GM18519 (cell line): ENCODE data around the gene RPL18.
A peak's percentile ranks its signal among the peaks of the same experiment; 100 is the strongest.
"Not testable (repeated sequence)": the region's sequence is repeated elsewhere in the genome, so short reads cannot be mapped to it uniquely, and the experiment has no call there.

ENCODE experiments used
- ATAC-seq: cut with Tn5 transposase; IDR thresholded peaks from one replicate; pipeline ENCODE4 v1.9.1; 2021; ENCODE audit warnings: mild to moderate bottlenecking, moderate library complexity; ENCODE audit not compliant: unreplicated experiment, low FRiP score

The RPL18 gene

GRCh38 chr19:48644839-48645619, 26.1 kb upstream of the RPL18 start:
- ATAC-seq, result no peak

GRCh38 chr19:48644355-48644754, 25.4 kb upstream of the RPL18 start:
- ATAC-seq, result no peak

- no peak for ATAC-seq
Observed at GRCh38 chr19:48642862-48643261, 23.9 kb upstream of the RPL18 start.

- ATAC-seq, result no peak
Observed at GRCh38 chr19:48641850-48642249, 22.9 kb upstream of the RPL18 start.

- no peak for ATAC-seq
Observed at GRCh38 chr19:48639483-48640375, 20.8 kb upstream of the RPL18 start.

- no peak for ATAC-seq
Observed at GRCh38 chr19:48638831-48639381, 19.9 kb upstream of the RPL18 start.

- ATAC-seq, result no peak
Observed at GRCh38 chr19:48637948-48638830, 19.2 kb upstream of the RPL18 start.

- peak; percentile 51 for ATAC-seq
Observed at GRCh38 chr19:48637449-48637947, 18.5 kb upstream of the RPL18 start.

GRCh38 chr19:48636859-48637448, 18.0 kb upstream of the RPL18 start, which contains the start of gene DBP:
TSS of gene DBP (minus strand) at chr19:48637379. CDS start at chr19:48636994, 385 bp downstream.
- ATAC-seq, result no peak

GRCh38 chr19:48635966-48636858, 17.2 kb upstream of the RPL18 start:
- no peak for ATAC-seq

- no peak for ATAC-seq
Observed at GRCh38 chr19:48635263-48635965, 16.4 kb upstream of the RPL18 start.

- no peak for ATAC-seq
Observed at GRCh38 chr19:48634424-48635262, 15.7 kb upstream of the RPL18 start.

- ATAC-seq, result no peak
Observed at GRCh38 chr19:48634036-48634342, 15.0 kb upstream of the RPL18 start.

- no peak for ATAC-seq
Observed at GRCh38 chr19:48633148-48634035, 14.4 kb upstream of the RPL18 start.

GRCh38 chr19:48632692-48633147, 13.7 kb upstream of the RPL18 start:
- no peak for ATAC-seq

- not testable (repeated sequence) for ATAC-seq
Observed at GRCh38 chr19:48632286-48632685, 13.3 kb upstream of the RPL18 start.
